Lung (tissue), 12 donors: ENCODE data around the gene SLC6A12. TPM values are rescaled to one million over a fixed set of nuclear protein-coding genes. Genes with fewer than 3 reads are reported as not detected.

Experiments used
- ATAC-seq: fragments of 200-7000 bp; cut with Tn5 transposase; one replicate; pipeline ENCODE4 v1.9.1; 2020; ENCODE audit warnings: moderate number of reproducible peaks; ENCODE audit not compliant: insufficient read depth, low FRiP score
- DNase-seq, 3 donors: peaks; one replicate each; pipeline ENCODE4 v3.0.0-alpha.2; 2013 to 2017
- H3K27ac ChIP-seq, 2 donors: one replicate each; pipeline ENCODE4 v1.5.1; 2013; ENCODE audit warnings: mild to moderate bottlenecking in 2 of 2, moderate library complexity in 2 of 2, control low read depth in 1 of 2, inconsistent platforms in 1 of 2, low read depth in 1 of 2, low read length in 1 of 2
- H3K27me3 ChIP-seq, 3 donors: one replicate each; pipeline ENCODE4 v1.5.1; 2013; ENCODE audit warnings: low read length in 2 of 3; ENCODE audit not compliant: control insufficient read depth in 3 of 3, insufficient read depth in 3 of 3
- H3K36me3 ChIP-seq, 4 donors: one replicate each; pipeline ENCODE4 v1.5.1; 2013; ENCODE audit warnings: low read length in 4 of 4, mild to moderate bottlenecking in 1 of 4, moderate library complexity in 1 of 4; ENCODE audit not compliant: control insufficient read depth in 4 of 4, insufficient read depth in 4 of 4
- H3K4me1 ChIP-seq, 5 donors: one replicate each; pipeline ENCODE4 v1.5.1; 2013; ENCODE audit warnings: low read length in 5 of 5, mild to moderate bottlenecking in 2 of 5, moderate library complexity in 1 of 5; ENCODE audit not compliant: control insufficient read depth in 5 of 5, insufficient read depth in 5 of 5
- H3K4me3 ChIP-seq: one replicate; pipeline ENCODE4 v1.5.1; 2013; ENCODE audit warnings: mild to moderate bottlenecking, control low read depth, moderate library complexity
- H3K9ac ChIP-seq, 2 donors: one replicate each; pipeline ENCODE4 v1.5.1; 2013; ENCODE audit warnings: low read length in 2 of 2, control low read depth in 1 of 2; ENCODE audit not compliant: insufficient read depth in 1 of 2
- H3K9me3 ChIP-seq, 4 donors: one replicate each; pipeline ENCODE4 v1.5.1; 2013; ENCODE audit warnings: low read length in 3 of 4, mild to moderate bottlenecking in 1 of 4, moderate library complexity in 1 of 4; ENCODE audit not compliant: control insufficient read depth in 4 of 4, insufficient read depth in 3 of 4
- WGBS, 2 donors: extraction: QIAGEN DNeasy Blood & Tissue Kit; methylation state at CpG; one replicate each; pipeline ENCODE4 v1.1.7; 2013; 5-methylcytosine and 5-hydroxymethylcytosine counted together
- polyA plus RNA-seq, 2 donors: library from polyadenylated mRNA; stranded (reverse); fragments of 200-250 nt; gene quantifications; one replicate each; pipeline ENCODE4 v1.2.1, GENCODE V29; 2013
- total RNA-seq, 2 donors: library from RNA; depleted of rRNA in 1 of 2; stranded (reverse); fragments of >200 nt in 1 of 2; gene quantifications; one replicate each; pipeline ENCODE4 v1.2.1, GENCODE V29; 2014 to 2021
- TF ChIP-seq, protein P1 (sequence below): IDR thresholded peaks from 2 replicates; pipeline ENCODE4 v1.5.1; 2012; ENCODE audit warnings: mild to moderate bottlenecking; ENCODE audit errors: control extremely low read depth, extremely low read depth
- donor health status: control.
- donor health status: control.
- donor health status: Bipolar disorder and iron deficiency.
- donor health status: healthy.
- donor health status: DM: yes; HTN: yes; CAD: no.

The SLC6A12 gene
- total and polyA plus RNA-seq, 4 donors, result 1.7 to 4.5 (median 3.1) TPM

DNA sequence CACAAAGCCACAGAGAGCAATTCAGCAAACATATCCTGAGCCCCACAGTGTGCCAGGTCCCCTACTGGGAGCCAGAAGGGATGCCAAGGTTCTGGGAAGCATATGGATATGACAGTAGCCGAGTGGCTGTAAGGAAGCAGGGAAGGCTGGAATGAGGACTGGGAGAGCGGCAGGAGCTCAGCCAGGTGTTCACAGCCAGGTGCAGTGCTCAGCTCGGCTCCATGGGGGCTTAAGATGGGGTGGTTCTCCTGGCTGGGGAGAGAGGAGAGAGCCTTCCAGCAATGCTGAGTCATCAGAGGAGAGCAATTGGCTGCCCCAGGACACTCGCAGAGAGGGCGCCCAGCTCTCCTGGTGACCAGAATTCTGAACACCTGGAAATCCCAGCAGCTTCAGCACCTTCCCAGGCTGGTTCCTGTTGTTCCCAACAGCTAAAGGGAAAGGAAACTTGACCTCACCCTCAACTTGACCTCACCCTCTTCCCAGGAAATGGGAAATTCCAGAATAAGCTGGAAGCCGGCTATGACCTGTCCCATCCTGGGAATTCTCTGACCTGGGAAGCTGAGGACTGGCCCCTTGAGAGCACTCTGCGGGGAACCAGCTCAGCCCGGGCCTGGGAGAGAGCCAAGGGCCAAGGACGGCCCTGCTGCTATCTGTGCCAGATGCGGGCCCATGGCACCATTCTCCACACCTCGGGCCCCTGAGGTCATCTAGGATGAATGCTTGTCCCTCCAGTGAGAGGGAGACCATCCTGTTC is 34.6 kb downstream of the SLC6A12 start:
- DNase-seq (no peak), ATAC-seq (no peak)
- WGBS, 2 donors, result 62 to 80% methylated on average over 11 of the region's 11 CpGs
- Histone ChIP-seq H3K9ac (no peak overlapping the region), H3K9me3 (no peaks in the 10 kb centered on the region), H3K4me3 (no peak overlapping the region), H3K4me1 (peaks cover 0 to 16% (median 9%) of the 10 kb centered on the region in 5 donors), H3K36me3 (no peaks in the 10 kb centered on the region), H3K27ac (peak overlapping the region in 1 of 2 donors; percentile 52), H3K27me3 (no peaks in the 10 kb centered on the region)
- TF ChIP-seq, protein P1, sequence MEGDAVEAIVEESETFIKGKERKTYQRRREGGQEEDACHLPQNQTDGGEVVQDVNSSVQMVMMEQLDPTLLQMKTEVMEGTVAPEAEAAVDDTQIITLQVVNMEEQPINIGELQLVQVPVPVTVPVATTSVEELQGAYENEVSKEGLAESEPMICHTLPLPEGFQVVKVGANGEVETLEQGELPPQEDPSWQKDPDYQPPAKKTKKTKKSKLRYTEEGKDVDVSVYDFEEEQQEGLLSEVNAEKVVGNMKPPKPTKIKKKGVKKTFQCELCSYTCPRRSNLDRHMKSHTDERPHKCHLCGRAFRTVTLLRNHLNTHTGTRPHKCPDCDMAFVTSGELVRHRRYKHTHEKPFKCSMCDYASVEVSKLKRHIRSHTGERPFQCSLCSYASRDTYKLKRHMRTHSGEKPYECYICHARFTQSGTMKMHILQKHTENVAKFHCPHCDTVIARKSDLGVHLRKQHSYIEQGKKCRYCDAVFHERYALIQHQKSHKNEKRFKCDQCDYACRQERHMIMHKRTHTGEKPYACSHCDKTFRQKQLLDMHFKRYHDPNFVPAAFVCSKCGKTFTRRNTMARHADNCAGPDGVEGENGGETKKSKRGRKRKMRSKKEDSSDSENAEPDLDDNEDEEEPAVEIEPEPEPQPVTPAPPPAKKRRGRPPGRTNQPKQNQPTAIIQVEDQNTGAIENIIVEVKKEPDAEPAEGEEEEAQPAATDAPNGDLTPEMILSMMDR, result no peak

DNA sequence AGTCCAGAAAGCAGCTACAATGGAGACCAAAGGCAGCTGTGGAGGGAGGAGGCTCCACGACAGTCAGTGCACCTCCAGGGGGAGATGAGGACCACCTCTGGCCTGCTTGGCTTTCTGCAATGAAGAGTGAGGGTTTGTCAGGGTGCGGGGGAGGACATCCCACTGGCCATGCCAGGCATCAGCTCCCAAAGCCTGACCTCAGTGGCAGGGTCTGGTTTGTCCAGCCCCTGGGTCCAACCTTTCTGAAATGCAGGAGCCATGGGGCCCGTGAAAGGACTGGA is 35.2 kb downstream of the SLC6A12 start:
- no peak for DNase-seq
- WGBS, 2 donors, result 64 to 82% methylated on average over 3 of the region's 3 CpGs
- H3K9ac ChIP-seq, result no peak overlapping the region
- H3K9me3 ChIP-seq, result no peaks in the 10 kb centered on the region
- no peak for ATAC-seq
- no peak overlapping the region for H3K4me3 ChIP-seq
- peaks cover 0 to 16% (median 9%) of the 10 kb centered on the region in 5 donors for H3K4me1 ChIP-seq
- H3K27ac ChIP-seq, result peak overlapping the region in 1 of 2 donors; percentile 43
- no peaks in the 10 kb centered on the region for H3K36me3 ChIP-seq
- no peaks in the 10 kb centered on the region for H3K27me3 ChIP-seq
- TF ChIP-seq, protein P1, result no peak

GRCh38 chr12:177980-178828 is 35.8 kb downstream of the SLC6A12 start:
- TF ChIP-seq, protein P1, result no peak
- DNase-seq (no peak), ATAC-seq (no peak)
- Histone ChIP-seq H3K9me3 (no peaks in the 10 kb centered on the region), H3K9ac (no peak overlapping the region), H3K4me1 (peaks cover 0 to 16% (median 9%) of the 10 kb centered on the region in 5 donors), H3K36me3 (no peaks in the 10 kb centered on the region), H3K4me3 (no peak overlapping the region), H3K27me3 (no peaks in the 10 kb centered on the region), H3K27ac (peak overlapping the region in 1 of 2 donors; percentile 43)
- whole genome bisulfite sequencing, 2 donors, result 90% methylated on average over 20 of the region's 20 CpGs
